ENCODE data around the gene PLXNA2.

PLXNA2 gene

GRCh38 chr1:208085655-208086515 lies 158.3 kb downstream of the PLXNA2 start:
- DNase-seq (ENCODE audit: low spot score) = no peak

DNA sequence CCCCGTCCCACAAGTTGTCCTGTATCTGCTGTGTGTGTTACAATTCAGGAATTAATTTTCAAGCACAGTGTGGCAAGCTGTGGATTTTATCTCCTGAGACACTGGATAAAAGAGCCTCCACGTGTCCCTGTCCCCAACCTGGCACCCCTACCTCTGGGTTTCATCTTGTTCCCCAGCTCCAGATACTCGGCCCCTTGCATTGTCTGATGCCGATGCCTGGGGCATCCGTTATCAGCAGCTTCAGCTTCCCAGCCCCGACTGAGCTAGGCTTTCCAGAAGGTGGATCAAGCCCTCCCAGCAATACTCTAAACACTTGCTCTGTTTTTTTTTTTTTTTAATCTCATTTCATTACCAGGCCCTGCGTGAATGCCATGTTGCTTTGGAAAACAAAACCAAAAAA lies 159.4 kb downstream of the PLXNA2 start:
- DNase-seq (ENCODE audit: low spot score) = no peak

DNA sequence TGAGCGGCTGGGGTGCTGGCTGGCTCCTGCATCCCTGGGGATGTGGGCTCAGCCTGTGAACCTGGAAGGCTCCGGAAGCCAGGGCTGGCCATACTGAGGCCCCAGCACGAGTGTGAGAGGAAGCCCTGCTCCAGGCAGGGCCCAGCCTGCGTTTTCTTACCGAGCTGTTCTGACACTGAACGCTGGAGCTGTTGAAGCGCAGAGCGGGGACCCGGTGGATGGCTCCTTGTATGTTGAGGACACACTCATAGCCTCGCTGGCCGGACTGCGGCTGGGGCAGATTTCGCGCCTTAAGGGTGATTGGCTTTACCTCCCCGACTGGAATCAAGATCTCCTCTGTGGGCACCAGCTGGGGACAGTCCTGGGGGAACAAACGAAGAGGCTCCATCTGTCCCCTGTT lies 160.0 kb downstream of the PLXNA2 start:
- DNase-seq (ENCODE audit: low spot score) = no peak

DNA sequence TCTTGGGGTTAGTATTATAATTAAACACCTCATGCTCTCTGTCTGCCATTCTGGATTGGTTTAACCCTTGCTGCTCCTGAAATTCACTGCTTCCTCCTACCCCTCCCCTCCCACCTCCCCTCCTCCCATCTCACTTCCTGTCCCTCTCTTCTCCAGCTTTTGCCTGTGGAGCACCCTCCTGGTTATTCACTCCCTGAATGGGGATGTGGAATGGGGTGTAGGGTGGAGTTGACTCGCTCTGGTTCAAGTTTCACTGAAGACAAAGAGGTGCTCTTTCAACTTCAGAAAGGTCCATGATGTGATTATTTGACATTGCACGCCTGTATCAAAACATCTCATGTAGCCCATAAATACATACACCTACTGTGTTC lies 160.5 kb downstream of the PLXNA2 start:
- no peak for DNase-seq (ENCODE audit: low spot score)

DNA sequence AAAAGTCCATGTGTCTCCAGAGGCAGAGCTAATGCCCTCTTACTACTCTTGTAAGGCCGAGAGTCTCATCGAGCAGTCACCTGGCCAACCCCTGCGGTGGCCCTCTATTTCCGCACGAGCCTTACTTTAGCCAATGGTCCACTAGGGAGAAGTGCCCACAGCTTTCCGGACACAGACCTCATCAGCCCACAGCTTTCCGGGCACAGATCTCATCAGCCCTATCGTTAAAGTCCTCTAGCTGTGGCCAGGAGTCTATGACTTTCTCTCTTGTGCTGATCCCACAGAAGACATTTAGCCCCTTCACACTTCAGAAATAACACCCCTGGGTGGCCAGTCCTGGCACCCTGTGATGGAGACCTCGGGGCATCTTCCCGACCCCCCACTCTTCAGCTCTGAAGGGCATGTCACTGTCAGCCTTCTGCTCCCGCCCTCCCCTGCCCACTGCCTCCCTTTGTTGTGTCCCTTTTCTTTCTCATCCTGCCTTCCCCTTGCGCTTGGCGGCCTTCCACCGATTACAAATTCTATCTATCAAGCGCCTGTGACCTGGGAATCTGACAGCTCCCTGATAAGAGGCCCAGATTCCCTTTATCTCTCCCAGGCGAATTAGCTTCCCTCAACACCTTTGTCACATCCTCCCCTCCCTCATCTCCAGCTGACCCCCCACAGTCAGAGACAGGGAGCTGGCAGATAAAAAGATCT lies 161.0 kb downstream of the PLXNA2 start:
- no peak for DNase-seq (ENCODE audit: low spot score)

DNA sequence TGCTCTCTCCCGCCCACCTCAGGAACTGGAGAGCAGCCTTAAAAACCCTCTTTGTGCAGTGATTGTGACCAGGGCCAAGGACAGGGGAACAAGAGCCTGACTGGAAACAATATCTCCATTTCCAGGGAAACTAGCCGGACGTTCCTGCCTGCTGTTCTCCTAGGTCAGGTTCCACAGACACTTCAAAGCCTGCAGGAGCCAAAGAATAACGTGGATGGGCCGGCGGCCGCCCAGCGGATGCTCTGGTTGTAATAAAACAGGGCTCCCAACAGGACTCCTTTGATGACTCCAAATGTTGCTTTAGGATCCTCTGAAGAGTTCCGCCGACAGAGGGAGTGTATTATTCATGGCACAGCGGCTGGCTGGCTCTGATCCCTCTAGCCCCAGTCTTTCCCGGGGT lies 162.2 kb downstream of the PLXNA2 start:
- DNase-seq (ENCODE audit: low spot score) = no peak

DNA sequence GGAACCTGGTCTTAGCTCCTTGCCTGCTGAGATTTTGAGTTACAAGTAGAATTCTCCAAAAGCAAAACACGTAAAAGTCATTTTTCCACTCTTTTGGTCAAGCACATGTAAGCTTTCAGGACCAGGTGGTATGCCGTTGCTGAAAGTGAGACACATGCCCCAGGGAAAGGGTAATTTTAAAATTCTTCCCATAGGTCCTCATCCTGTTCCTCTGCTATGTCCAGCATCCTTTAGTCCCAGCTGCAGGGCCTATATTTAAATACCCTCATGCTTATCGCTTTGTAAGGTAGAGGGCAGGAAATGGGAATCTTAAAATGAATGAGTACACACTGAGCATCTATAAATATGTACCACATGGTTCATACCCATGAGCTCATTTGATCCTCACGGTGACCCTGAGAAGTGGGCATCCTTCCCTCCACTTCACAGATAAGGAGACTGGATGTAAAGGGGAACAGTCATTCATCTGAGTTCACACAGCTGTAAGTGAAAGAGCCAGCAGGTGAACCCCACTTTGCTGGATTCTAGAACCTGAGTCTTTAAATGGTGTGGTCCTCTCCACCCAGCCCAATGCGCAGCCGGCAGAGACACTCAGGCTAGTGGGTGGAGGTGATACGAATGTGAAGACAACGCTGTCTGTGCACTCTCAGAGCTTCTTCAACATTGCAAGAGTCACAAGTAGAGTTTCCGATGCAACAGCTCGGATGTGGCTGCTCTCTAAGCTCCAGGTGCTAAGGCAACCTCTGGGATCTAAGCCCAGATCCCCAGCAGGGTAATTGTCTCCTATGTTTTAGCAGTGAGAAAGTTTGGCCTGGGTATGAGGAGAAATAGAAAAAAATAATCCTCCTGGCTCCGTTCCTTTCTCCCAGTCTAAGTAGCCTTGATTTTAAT lies 163.5 kb downstream of the PLXNA2 start:
- no peak for DNase-seq (ENCODE audit: low spot score)

GRCh38 chr1:208079161-208079560 lies 165.0 kb downstream of the PLXNA2 start:
- no peak for DNase-seq (ENCODE audit: low spot score)

DNA sequence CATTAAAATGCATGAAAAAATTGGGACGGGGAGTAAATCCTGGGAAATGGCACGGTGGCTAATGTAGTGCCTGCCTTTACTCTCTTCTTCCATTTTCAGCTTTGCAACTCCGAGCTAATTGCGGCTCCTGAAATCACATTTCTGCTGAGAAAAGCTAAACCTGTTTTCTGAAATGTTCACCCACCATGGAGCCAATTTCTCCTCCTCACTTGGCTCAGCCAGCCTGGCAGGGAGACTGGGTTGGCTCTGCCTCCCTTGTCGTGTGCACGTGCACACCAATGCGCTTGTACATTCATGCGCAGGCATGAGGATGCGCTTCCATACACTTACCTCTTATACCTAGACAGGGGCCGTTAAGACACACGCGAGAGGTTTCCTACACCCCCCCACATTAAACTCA lies 165.4 kb downstream of the PLXNA2 start:
- no peak for DNase-seq (ENCODE audit: low spot score)

- no peak for DNase-seq (ENCODE audit: low spot score)
These were observed 166.7 kb downstream of the PLXNA2 start for GRCh38 chr1:208077232-208078075.

DNA sequence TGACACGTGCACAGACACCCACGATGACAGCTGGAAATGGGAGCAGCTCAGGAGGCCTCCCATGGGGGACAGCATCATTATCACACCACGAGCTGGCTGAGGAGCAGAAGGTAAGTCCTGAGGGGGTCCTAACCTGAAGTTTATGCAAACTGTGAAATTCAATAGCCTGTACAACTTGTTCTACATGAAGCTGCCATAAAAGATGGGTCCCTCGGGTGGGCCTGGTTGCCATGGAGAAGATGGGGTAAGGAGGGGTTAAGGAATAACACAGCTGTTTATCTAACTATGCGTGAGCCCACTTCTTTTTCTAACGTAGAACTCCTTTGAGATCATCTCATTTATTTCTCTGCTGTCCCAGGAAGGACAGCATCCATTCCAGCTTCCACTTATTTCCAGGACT lies 169.8 kb downstream of the PLXNA2 start:
- DNase-seq (ENCODE audit: low spot score) = no peak

- DNase-seq (ENCODE audit: low spot score) = no peak
These were observed 172.7 kb downstream of the PLXNA2 start for GRCh38 chr1:208071435-208072031.

- DNase-seq (ENCODE audit: low spot score) = no peak
These were observed 174.3 kb downstream of the PLXNA2 start for GRCh38 chr1:208069908-208070307.

DNA sequence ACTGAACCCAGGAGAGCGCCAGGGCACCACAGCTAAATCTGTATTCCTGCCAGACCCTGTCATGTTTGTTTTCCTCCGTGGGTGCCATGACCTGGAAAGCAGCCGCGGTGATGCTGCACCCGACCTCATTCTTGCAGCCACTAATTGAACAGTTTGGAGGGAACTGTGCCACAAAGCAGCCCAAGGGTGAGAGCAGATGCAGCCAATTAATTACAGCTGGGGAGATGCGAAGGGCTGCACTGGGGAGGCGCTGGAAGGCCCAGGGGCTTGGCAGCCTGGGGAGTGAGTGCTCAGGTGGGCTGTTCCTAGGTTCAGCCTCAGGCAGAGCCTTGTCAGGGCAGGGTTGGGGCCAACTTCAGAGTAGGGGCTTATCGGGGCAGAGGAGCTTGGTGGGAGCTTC lies 174.9 kb downstream of the PLXNA2 start:
- DNase-seq (ENCODE audit: low spot score) = no peak

GRCh38 chr1:208068908-208069307 lies 175.3 kb downstream of the PLXNA2 start:
- no peak for DNase-seq (ENCODE audit: low spot score)

- no peak for DNase-seq (ENCODE audit: low spot score)
These were observed 175.8 kb downstream of the PLXNA2 start for GRCh38 chr1:208068407-208068806.

DNA sequence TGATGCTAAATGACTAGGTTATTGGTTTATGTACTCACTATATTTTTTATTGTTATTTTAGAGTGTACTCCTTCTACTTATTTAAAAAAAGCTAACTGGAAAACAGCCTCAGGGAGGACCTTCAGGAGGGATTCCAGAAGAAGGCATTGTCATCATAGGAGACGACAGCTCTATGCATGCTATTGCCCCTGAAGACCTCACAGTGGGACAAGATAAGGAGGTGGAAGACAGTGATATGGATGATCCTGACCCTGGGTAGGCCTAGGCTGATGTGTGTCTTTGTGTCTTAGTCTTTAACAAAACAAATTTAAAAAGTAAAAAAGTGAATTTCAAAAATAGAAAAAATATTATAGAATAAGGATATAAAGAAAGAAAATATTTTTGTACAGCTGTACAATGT lies 177.6 kb downstream of the PLXNA2 start:
- DNase-seq (ENCODE audit: low spot score) = no peak

DNA sequence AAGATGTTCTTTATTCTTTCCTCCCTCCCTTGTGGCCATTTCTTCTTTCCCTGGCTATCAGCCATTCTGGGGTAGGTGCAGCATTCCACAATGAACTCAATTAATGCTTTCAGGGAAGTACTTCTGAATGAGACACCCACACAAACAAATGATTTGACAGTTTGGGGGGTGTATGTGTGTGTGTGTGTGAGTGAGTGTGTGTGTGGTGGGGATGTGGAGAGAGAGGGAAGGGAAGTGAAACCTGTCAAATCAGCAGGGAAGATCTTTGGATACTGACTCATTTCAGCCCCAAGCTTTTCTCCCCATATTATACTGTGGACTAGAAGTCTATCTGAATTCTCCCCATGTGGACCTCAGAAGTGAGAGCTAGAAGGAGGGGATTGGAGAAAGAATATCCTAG lies 178.3 kb downstream of the PLXNA2 start:
- no peak for DNase-seq (ENCODE audit: low spot score)

DNA sequence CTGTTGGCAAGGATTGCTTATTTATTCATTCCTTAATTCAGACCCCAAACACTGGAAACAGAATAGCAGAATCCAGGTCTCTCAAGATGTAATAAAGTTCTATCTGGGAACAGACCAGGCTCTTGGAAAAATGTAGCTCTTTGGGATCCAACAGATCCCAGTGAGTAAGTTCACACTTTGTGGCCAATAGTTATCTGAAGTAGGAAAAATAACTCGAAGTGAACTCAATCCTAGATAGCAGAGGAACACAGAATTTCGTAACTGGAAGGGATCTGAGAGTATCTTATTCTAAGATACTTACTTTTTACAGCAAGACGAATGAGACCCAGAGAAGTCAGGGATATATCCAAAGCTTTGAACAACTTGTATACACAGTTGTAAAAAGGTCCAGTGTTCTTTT lies 182.6 kb downstream of the PLXNA2 start:
- no peak for DNase-seq (ENCODE audit: low spot score)

- DNase-seq (ENCODE audit: low spot score) = no peak
These were observed 183.1 kb downstream of the PLXNA2 start for GRCh38 chr1:208061118-208061517.

DNA sequence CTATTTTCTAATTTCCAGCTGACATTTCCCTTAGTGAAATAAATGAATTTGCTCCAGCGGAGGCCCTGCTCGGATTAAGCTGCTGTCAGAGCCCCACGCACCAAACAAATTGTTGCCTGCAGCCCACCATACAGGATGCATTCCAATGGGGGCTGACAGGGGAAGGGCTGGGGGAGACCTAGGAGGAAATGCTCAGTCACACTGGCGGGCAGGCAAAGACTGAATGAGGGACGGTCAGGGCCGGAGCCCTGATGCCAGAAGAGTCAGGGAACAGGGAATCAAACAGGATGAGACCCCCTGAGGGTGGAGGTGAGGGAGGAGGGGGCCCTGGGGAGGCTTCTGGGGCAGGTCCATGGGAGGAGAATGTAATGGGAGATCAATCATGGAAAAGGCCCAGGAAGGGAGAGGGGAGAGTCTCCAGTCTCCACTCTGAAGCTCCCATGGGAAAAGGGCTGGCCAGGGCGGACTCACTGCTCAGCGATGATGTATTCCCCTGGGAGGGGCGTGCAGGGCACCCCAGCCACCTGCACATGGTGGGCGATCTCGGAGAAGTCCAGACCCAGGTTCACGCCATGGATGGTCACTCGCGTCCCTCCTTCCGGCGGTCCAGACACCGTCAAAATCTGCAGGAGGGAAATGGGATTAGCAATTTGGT lies 183.8 kb downstream of the PLXNA2 start:
- DNase-seq (ENCODE audit: low spot score) = no peak

All from NAMALWA (cell line).